Measurements from ENCODE around the gene SORCS2.
"Not testable (repeated sequence)": the region's sequence is repeated elsewhere in the genome, so short reads cannot be mapped to it uniquely, and the experiment has no call there.

Gene SORCS2

DNA sequence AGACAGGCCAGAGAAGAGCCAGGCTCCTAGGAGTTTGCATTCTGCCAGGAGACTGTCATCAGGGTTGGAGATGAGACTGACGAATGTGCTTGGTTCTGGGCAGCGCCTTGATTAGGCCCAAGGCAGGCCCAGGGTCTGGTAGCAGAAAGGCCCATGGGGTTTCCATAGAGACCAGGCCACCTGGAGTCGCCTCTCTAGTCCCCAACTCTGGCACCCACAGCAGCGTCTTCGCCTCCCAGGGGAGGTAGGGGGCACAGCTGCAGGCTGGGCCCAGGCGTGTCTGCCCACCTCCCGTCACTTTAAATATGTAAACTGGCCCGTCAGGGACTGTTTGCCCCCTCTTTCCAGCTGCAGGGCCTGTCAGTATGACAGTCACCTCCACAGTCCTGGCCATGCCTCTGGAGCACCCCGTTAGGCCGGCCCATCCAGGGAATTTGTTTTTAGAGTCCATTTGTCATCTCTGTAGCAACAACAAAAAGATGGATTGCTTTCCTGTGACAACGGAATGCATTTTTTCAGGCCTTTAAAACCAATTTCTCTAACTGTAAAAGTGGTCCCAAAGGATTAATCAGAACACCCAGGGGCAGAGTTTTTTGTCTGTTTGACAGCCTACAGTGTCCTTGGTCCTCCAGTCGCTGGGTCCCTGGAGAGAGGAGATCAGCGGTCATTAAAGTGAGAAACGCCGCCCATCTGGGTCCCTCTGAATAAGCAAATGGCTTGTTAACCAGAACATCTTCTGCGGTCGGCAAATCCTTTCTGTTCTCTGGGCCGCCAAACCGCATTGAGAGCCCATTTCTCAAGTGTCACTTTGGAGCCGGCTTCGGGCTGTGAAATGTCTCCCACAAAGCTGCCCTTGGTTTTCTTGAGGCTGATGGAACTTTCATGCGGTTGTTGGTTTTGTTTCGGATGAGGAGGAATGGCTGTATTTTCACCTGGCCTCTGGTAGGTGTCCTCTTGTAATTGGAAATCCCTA is 395.4 kb downstream of the SORCS2 start:
- Histone ChIP-seq H3K9ac (ENCODE audit: low read depth, low read length) (no peak overlapping the region), H3K4me3 (ENCODE audit: low read length) (no peak overlapping the region), H3K4me1 (ENCODE audit: insufficient read depth, low read length) (no peaks in the 10 kb centered on the region), H3K36me3 (ENCODE audit: insufficient read depth, low read length) (no peaks in the 10 kb centered on the region), H3K9me3 (ENCODE audit: insufficient read depth, low read depth, low read length) (no peaks in the 10 kb centered on the region), H3K27me3 (ENCODE audit: insufficient read depth, low read length) (no peaks in the 10 kb centered on the region), H3K27ac (ENCODE audit: low read depth, low read length) (no peak overlapping the region)
- WGBS = 68% methylated on average over 23 of the region's 23 CpGs

DNA sequence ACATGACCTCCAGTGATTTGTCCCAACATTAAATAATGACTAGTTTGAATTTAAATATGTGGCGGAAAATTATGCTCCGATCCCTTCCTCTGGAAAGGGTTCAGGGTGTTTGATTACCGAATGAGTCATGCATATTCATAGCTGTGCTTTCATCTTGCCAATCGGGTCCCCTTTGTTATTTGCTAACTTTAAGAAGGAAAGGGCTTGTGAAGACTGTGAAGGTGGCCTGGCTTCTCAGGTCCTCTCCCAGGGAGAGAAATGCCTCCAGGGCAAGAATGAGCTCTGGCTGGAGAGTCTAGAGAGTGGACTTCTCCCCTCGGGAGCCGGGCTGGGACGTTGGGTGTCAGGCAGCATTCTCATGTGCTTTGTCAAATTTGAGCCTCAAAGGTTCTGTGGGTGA is 397.9 kb downstream of the SORCS2 start:
- no peak overlapping the region for H3K27ac ChIP-seq (ENCODE audit: low read depth, low read length)
- H3K9ac ChIP-seq (ENCODE audit: low read depth, low read length) = no peak overlapping the region
- H3K27me3 ChIP-seq (ENCODE audit: insufficient read depth, low read length) = no peaks in the 10 kb centered on the region
- H3K9me3 ChIP-seq (ENCODE audit: insufficient read depth, low read depth, low read length) = no peaks in the 10 kb centered on the region
- WGBS = 53% methylated on average over 7 of the region's 7 CpGs
- no peaks in the 10 kb centered on the region; the same call in 1 of the 2 replicates for H3K4me1 ChIP-seq (ENCODE audit: insufficient read depth, low read length)
- no peaks in the 10 kb centered on the region for H3K36me3 ChIP-seq (ENCODE audit: insufficient read depth, low read length)
- no peak overlapping the region for H3K4me3 ChIP-seq (ENCODE audit: low read length)

DNA sequence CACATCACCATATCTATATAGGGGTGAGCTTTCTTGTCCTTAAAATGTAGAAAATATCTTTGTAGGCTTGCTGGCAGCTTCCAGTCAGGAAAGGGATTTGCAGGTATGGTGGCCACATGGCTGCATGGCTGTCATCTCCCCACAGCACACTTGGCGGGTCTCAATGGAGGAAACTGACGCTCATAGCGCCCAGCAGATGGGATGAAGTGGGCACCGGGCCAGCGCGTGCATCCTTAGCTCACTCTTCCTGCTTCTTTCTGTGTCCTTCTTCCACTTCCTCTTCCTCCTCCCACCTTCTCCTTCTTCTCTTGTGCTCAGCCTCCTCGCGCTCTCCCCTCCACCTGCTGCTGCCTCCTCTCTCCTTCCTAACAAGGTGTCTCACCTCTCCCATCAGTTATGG is 398.6 kb downstream of the SORCS2 start:
- Histone ChIP-seq H3K9ac (ENCODE audit: low read depth, low read length) (no peak overlapping the region), H3K27me3 (ENCODE audit: insufficient read depth, low read length) (no peaks in the 10 kb centered on the region), H3K4me1 (ENCODE audit: insufficient read depth, low read length) (peaks cover 4% of the 10 kb centered on the region; the same call in 1 of the 2 replicates), H3K27ac (ENCODE audit: low read depth, low read length) (no peak overlapping the region), H3K36me3 (ENCODE audit: insufficient read depth, low read length) (no peaks in the 10 kb centered on the region), H3K4me3 (ENCODE audit: low read length) (no peak overlapping the region), H3K9me3 (ENCODE audit: insufficient read depth, low read depth, low read length) (no peaks in the 10 kb centered on the region)
- 95% methylated on average over 8 of the region's 8 CpGs for WGBS

DNA sequence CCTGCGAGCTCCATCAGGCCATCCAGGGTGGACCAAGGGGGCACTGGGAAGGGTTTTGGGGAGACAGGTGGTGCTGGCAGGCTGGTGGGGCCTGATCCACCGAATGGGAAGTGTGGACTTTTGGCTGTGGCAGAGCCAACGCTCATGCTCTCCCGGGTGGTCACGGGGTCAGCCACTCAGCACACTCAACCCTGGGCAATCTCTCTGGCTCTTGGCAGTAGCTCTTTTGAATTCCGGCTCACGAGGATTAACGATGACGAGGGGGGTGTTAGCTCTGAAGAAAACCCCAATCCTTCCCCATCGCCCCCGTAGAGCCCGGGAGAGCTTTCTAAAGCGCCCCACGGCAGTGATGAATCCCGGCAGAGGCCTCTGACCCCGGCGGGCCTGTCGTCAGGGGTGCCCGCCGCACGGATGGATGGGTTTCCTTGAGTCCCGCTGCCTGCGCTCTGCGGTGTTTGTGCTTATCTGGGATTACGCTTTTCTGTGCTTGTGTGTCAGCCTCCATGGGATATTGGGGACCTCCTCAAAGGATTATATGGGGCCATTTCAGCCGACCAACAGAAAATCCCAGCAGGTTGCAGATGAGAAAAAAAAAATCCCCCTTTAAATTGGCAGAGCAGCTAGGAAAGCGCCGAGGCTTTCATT is 399.2 kb downstream of the SORCS2 start:
- no peaks in the 10 kb centered on the region for H3K36me3 ChIP-seq (ENCODE audit: insufficient read depth, low read length)
- 94% methylated on average over 28 of the region's 28 CpGs for WGBS
- no peaks in the 10 kb centered on the region for H3K9me3 ChIP-seq (ENCODE audit: insufficient read depth, low read depth, low read length)
- peaks cover 10% of the 10 kb centered on the region for H3K4me1 ChIP-seq (ENCODE audit: insufficient read depth, low read length)
- H3K4me3 ChIP-seq (ENCODE audit: low read length) = no peak overlapping the region
- no peak overlapping the region for H3K27ac ChIP-seq (ENCODE audit: low read depth, low read length)
- H3K9ac ChIP-seq (ENCODE audit: low read depth, low read length) = no peak overlapping the region
- H3K27me3 ChIP-seq (ENCODE audit: insufficient read depth, low read length) = no peaks in the 10 kb centered on the region

DNA sequence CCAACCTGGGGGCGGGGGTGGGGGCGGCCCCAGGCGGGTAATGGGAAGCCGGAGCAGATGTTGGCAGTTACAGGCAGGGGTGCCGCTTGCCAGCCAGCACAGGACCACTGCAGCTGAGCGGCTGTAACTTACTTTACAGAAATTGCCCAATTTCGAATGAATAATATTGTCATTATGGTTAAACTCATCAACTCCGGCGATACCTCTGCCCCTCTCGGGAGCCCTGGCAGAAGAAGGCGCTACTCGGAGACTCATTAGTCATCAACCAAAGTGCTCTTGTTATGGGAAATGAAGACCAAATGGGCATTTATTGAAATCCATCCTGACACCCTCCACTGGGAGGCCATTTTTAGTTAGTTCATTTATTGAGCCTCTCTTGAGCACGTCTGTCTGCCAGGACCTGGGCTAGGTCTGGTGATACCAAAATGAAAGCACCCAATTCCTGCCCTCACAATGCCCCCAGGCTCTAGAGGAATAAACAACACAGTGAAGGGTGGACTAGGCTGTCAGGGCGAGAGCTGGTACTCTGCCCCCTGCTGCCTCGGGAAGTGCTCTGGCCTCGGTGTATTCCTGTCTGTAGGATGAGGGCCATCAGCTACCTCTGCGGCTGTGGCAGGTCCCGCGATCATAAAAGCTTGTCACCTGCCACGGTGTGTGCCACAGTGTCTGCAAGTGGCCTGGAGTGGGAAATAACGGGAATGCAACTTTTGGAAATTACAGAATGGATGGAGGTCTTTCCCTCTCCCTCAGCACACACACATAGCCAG is 401.5 kb downstream of the SORCS2 start:
- 77% methylated on average over 20 of the region's 21 CpGs for WGBS
- Histone ChIP-seq H3K9ac (ENCODE audit: low read depth, low read length) (no peak overlapping the region), H3K9me3 (ENCODE audit: insufficient read depth, low read depth, low read length) (no peaks in the 10 kb centered on the region), H3K4me3 (ENCODE audit: low read length) (no peak overlapping the region), H3K4me1 (ENCODE audit: insufficient read depth, low read length) (peaks cover 14% of the 10 kb centered on the region), H3K27ac (ENCODE audit: low read depth, low read length) (no peak overlapping the region), H3K27me3 (ENCODE audit: insufficient read depth, low read length) (no peaks in the 10 kb centered on the region), H3K36me3 (ENCODE audit: insufficient read depth, low read length) (no peaks in the 10 kb centered on the region)

DNA sequence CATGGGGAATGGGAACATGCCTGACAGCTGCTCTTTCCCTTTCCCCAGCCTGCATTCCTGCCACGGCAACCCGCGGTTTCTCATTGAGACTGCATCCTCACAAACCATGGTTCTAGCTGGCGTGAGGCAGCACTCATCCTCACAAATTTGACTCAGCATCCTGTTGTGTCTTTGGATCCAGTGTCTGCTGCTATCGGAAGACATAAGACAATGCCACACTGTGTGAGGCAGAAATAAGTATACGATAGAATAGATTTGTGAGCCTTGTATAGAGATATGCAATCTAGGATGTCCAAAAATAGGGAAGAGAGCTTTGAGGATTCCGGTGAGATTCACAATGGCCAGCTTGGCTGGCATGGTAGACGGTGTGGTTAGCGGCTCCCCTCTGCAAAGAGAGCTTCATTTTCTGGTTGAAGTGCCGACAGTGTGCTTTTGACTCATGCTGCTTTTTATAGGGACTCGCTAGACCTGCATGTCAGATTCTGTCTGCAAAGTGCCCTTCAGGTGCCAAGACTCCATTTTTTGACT is 403.7 kb downstream of the SORCS2 start:
- Histone ChIP-seq H3K36me3 (ENCODE audit: insufficient read depth, low read length) (no peaks in the 10 kb centered on the region), H3K9ac (ENCODE audit: low read depth, low read length) (no peak overlapping the region), H3K9me3 (ENCODE audit: insufficient read depth, low read depth, low read length) (no peaks in the 10 kb centered on the region), H3K27me3 (ENCODE audit: insufficient read depth, low read length) (no peaks in the 10 kb centered on the region), H3K27ac (ENCODE audit: low read depth, low read length) (no peak overlapping the region), H3K4me1 (ENCODE audit: insufficient read depth, low read length) (peaks cover 14% of the 10 kb centered on the region), H3K4me3 (ENCODE audit: low read length) (no peak overlapping the region)
- 67% methylated on average over 11 of the region's 11 CpGs for WGBS

DNA sequence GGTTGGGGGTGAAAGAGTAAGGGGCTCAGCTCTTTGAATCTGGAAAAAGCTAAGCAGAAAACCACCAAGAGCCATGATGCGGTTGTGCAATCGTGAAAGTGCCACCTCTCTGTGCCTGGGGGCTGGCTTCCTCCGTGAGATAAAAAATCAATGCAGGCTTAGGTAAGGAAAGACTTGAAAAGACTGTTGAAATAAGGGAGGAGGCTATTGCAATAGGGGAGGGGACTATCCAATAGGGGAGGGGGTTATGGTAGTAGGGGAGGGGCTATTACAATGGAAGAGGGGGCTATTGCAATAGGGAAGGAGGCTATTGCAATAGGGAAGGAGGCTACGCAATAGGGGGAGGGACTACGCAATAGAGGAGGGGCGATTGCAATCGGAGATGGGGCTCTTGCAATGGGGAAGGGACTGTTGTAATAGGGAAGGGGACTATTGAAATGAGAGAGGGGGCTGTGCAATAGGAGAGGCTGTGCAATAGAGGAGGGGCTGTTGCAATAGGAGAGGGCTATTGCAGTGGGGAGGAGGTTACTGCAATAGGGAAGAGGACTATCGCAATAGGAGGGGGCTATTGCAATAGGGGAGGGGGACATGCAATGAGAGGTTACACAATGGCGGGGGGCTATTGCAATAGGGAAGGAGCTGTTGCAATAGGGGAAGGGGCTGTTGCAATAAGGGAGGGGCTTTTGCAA is 404.7 kb downstream of the SORCS2 start:
- no peak overlapping the region for H3K9ac ChIP-seq (ENCODE audit: low read depth, low read length)
- no peaks in the 10 kb centered on the region for H3K27me3 ChIP-seq (ENCODE audit: insufficient read depth, low read length)
- WGBS = 86% methylated on average over 9 of the region's 9 CpGs
- no peaks in the 10 kb centered on the region for H3K36me3 ChIP-seq (ENCODE audit: insufficient read depth, low read length)
- peaks cover 14% of the 10 kb centered on the region for H3K4me1 ChIP-seq (ENCODE audit: insufficient read depth, low read length)
- H3K27ac ChIP-seq (ENCODE audit: low read depth, low read length) = no peak overlapping the region
- H3K4me3 ChIP-seq (ENCODE audit: low read length) = no peak overlapping the region
- no peaks in the 10 kb centered on the region for H3K9me3 ChIP-seq (ENCODE audit: insufficient read depth, low read depth, low read length)

- 90% methylated on average over 29 of the region's 29 CpGs for WGBS
- H3K4me1 ChIP-seq (ENCODE audit: insufficient read depth, low read length) = peaks cover 14% of the 10 kb centered on the region
Observed at GRCh38 chr4:7598939-7599790, 406.8 kb downstream of the SORCS2 start.

GRCh38 chr4:7600247-7600646 is 407.9 kb downstream of the SORCS2 start:
- Histone ChIP-seq H3K4me3 (ENCODE audit: low read length) (no peak overlapping the region), H3K4me1 (ENCODE audit: insufficient read depth, low read length) (peaks cover 14% of the 10 kb centered on the region), H3K36me3 (ENCODE audit: insufficient read depth, low read length) (no peaks in the 10 kb centered on the region), H3K27me3 (ENCODE audit: insufficient read depth, low read length) (no peaks in the 10 kb centered on the region), H3K9ac (ENCODE audit: low read depth, low read length) (no peak overlapping the region), H3K27ac (ENCODE audit: low read depth, low read length) (no peak overlapping the region), H3K9me3 (ENCODE audit: insufficient read depth, low read depth, low read length) (peaks cover 14% of the 10 kb centered on the region; the same call in 1 of the 2 replicates)
- WGBS = 94% methylated on average over 15 of the region's 17 CpGs

More at GRCh38 chr4:7598939-7599790, 406.8 kb downstream of the SORCS2 start:
- Histone ChIP-seq H3K9me3 (ENCODE audit: insufficient read depth, low read depth, low read length) (0 out of 2 replicates have a peak, but pooled peaks cover 10% of the 10 kb centered on the region), H3K36me3 (ENCODE audit: insufficient read depth, low read length) (no peaks in the 10 kb centered on the region), H3K9ac (ENCODE audit: low read depth, low read length) (no peak overlapping the region), H3K27ac (ENCODE audit: low read depth, low read length) (no peak overlapping the region), H3K4me3 (ENCODE audit: low read length) (no peak overlapping the region), H3K27me3 (ENCODE audit: insufficient read depth, low read length) (no peaks in the 10 kb centered on the region)

DNA sequence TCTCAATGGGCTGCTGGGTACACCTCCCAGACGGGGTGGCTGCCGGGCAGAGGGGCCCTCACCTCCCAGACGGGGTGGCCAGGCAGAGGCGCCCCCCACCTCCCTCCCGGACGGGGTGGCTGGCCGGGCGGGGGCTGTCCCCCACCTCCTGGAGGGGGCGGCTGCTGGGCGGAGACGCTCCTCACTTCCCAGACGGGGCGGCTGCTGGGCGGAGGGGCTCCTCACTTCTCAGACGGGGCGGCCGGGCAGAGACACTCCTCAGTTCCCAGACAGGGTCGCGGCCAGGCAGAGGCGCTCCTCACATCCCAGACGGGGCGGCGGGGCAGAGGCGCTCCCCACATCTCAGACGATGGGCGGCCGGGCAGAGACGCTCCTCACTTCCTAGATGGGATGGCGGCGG is 409.8 kb downstream of the SORCS2 start:
- H3K9ac ChIP-seq (ENCODE audit: low read depth, low read length); H3K4me3 ChIP-seq (ENCODE audit: low read length); H3K36me3 ChIP-seq (ENCODE audit: insufficient read depth, low read length); H3K4me1 ChIP-seq (ENCODE audit: insufficient read depth, low read length); H3K27ac ChIP-seq (ENCODE audit: low read depth, low read length); H3K27me3 ChIP-seq (ENCODE audit: insufficient read depth, low read length): not testable (repeated sequence)
- H3K9me3 ChIP-seq (ENCODE audit: insufficient read depth, low read depth, low read length) = peaks cover 14% of the 10 kb centered on the region; the same call in 1 of the 2 replicates
- WGBS = 96% methylated on average over 30 of the region's 30 CpGs

Measured in HUES64 (cell line).